HepG2 (cell line): ENCODE measurements around the gene PTH1R. TPM values are rescaled to one million over a fixed set of nuclear protein-coding genes. Genes with fewer than 3 reads are reported as not detected.
A peak's percentile ranks its signal among the peaks of the same experiment; 100 is the strongest.

Source experiments
- ATAD3A ChIP-seq: sonication (generic); formaldehyde crosslinking; IDR thresholded peaks from 2 replicates; pipeline ENCODE4 v1.4.0; 2020; ENCODE audit warnings: missing genetic modification reagents
- ESRRA ChIP-seq: sonication (generic); formaldehyde crosslinking; IDR thresholded peaks from 2 replicates; pipeline ENCODE4 v1.5.1; 2020; ENCODE audit warnings: mild to moderate bottlenecking, low read depth, missing genetic modification reagents
- ETV5 ChIP-seq: IDR thresholded peaks from 2 replicates; pipeline ENCODE4 v1.6.1; 2018; ENCODE audit warnings: missing biosample characterization, missing genetic modification reagents, inconsistent platforms, borderline replicate concordance
- FOXA1 ChIP-seq, 2 experiments: fragments of 450-650 bp in 1 of 2; sonication (generic) in 1 of 2; formaldehyde crosslinking in 1 of 2; IDR thresholded peaks; 2 replicates each; pipeline versions ENCODE4 v1.4.0 to v1.6.1; 2016 to 2020; ENCODE audit warnings: missing genetic modification reagents in 1 of 2
- HNRNPLL ChIP-seq: fragments of 200-400 bp; formaldehyde crosslinking; IDR thresholded peaks from 2 replicates; pipeline ENCODE4 v1.6.1; 2017; ENCODE audit warnings: mild to moderate bottlenecking, low read depth, low read length; ENCODE audit not compliant: poor library complexity, severe bottlenecking
- HOXA3 ChIP-seq: sonication (generic); formaldehyde crosslinking; IDR thresholded peaks from 2 replicates; pipeline ENCODE4 v1.5.0; 2020; ENCODE audit warnings: missing genetic modification reagents
- JUN ChIP-seq: sonication (generic); formaldehyde crosslinking; IDR thresholded peaks from 2 replicates; pipeline ENCODE4 v1.4.0; 2020; ENCODE audit warnings: mild to moderate bottlenecking, missing genetic modification reagents
- LBX2 ChIP-seq: sonication (generic); formaldehyde crosslinking; IDR thresholded peaks from 2 replicates; pipeline ENCODE4 v1.5.0; 2020; ENCODE audit warnings: missing genetic modification reagents, mild to moderate bottlenecking, borderline replicate concordance
- MLXIP ChIP-seq: sonication (generic); formaldehyde crosslinking; IDR thresholded peaks from 2 replicates; pipeline ENCODE4 v1.9.0; 2021; ENCODE audit warnings: missing genetic modification reagents, borderline replicate concordance
- SALL1 ChIP-seq: sonication (generic); formaldehyde crosslinking; IDR thresholded peaks from 2 replicates; pipeline ENCODE4 v1.8.0; 2022; ENCODE audit warnings: mild to moderate bottlenecking, missing genetic modification reagents
- TFAP4 ChIP-seq: sonication (generic); IDR thresholded peaks from 2 replicates; pipeline ENCODE4 v1.6.1; 2016; ENCODE audit warnings: low read depth, borderline replicate concordance
- ZFP1 ChIP-seq: IDR thresholded peaks from 2 replicates; pipeline ENCODE4 v1.6.1; 2016
- ZNF138 ChIP-seq: sonication (generic); formaldehyde crosslinking; IDR thresholded peaks from 2 replicates; pipeline ENCODE4 v1.5.0; 2020; ENCODE audit warnings: mild to moderate bottlenecking, low read depth, missing genetic modification reagents
- ZNF17 ChIP-seq: sonication (generic); formaldehyde crosslinking; IDR thresholded peaks from 2 replicates; pipeline ENCODE4 v1.5.0; 2020; ENCODE audit warnings: mild to moderate bottlenecking, missing genetic modification reagents
- ZNF382 ChIP-seq: sonication (generic); formaldehyde crosslinking; IDR thresholded peaks from 2 replicates; pipeline ENCODE4 v1.5.0; 2020; ENCODE audit warnings: missing genetic modification reagents, mild to moderate bottlenecking, borderline replicate concordance
- ZNF501 ChIP-seq: sonication (generic); formaldehyde crosslinking; IDR thresholded peaks from 2 replicates; pipeline ENCODE4 v1.5.1; 2020; ENCODE audit warnings: mild to moderate bottlenecking, moderate library complexity, missing genetic modification reagents
- ZNF549 ChIP-seq: sonication (generic); formaldehyde crosslinking; IDR thresholded peaks from 2 replicates; pipeline ENCODE4 v1.5.0; 2020; ENCODE audit warnings: missing genetic modification reagents
- ZNF782 ChIP-seq: sonication (generic); formaldehyde crosslinking; IDR thresholded peaks from 2 replicates; pipeline ENCODE4 v1.4.0; 2020; ENCODE audit warnings: missing genetic modification reagents, mild to moderate bottlenecking, borderline replicate concordance
- ZNF788 ChIP-seq: sonication (generic); formaldehyde crosslinking; IDR thresholded peaks from 2 replicates; pipeline ENCODE4 v1.5.0; 2020; ENCODE audit warnings: mild to moderate bottlenecking, missing genetic modification reagents, borderline replicate concordance
- ZSCAN25 ChIP-seq: sonication (generic); formaldehyde crosslinking; IDR thresholded peaks from 2 replicates; pipeline ENCODE4 v1.8.0; 2022; ENCODE audit warnings: mild to moderate bottlenecking, missing genetic modification reagents
- polyA plus RNA-seq, 8 experiments: library from polyadenylated mRNA; depleted of rRNA in 3 of 8; stranded (reverse) in 7 of 8; unstranded in 1 of 8; fragments of >200 nt; fragmentation: Illumina TruSeq in 4 of 8; extraction: Trizol in 4 of 8; gene quantifications; 2 replicates each; pipeline versions ENCODE4 v1.2.1 to v1.2.3, GENCODE V29; 2011 to 2016; ENCODE audit warnings: low read depth in 4 of 8, missing spikeins in 1 of 8, mixed read lengths in 1 of 8; ENCODE audit not compliant: insufficient read depth in 1 of 8
- total RNA-seq, 5 experiments: library from RNA; depleted of rRNA; stranded (reverse); fragments of >200 nt; fragmentation: Illumina TruSeq; extraction: Trizol; gene quantifications; 2 replicates each; pipeline ENCODE4 v1.2.3, GENCODE V29; 2016; ENCODE audit warnings: low read depth in 1 of 5
- TF ChIP-seq, protein P1 (sequence below): sonication (generic); formaldehyde crosslinking; IDR thresholded peaks from 2 replicates; pipeline ENCODE4 v1.5.0; 2020; ENCODE audit warnings: missing genetic modification reagents, mild to moderate bottlenecking, borderline replicate concordance
- TF ChIP-seq, protein P2 (sequence below): sonication (generic); formaldehyde crosslinking; IDR thresholded peaks from 2 replicates; pipeline ENCODE4 v1.4.0; 2020; ENCODE audit warnings: mild to moderate bottlenecking, missing genetic modification reagents

The PTH1R gene
- total and polyA plus RNA-seq, 2 of the 13 experiments (the other 11 are each of a cell fraction or from before 2014, with no cell fraction given) = not detected

DNA sequence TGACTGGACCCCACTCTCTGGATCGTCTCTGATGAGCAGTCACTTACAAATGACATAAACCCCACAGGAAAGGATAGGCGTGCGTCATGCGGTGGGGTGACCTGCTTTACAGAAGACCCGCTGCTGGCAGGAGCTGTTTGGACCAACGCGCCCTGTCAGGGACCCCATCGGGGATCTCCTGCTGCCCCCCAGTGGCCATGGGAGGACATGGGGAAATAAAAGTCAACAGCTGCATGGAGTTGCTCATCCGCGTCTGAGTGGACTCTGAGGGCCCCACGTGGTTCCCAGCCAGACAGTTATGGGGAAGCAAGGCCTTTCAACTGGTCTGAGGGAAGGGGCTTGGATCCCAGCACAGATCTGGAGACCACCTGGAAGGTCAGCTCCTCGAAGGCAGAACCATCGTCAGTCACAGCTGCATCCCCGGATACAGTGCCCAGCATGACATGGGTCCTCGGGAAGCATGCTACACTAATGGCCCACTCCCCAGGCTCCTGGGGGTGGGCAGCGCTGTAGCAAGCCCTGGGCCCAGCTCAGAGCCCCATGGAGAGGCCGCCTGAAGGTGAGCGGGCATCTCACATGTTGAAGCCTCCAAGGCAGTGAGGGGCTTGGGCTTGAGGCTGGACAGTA lies 32.1 kb downstream of the PTH1R start (continued):
- 0 out of 2 replicates have a peak, but pooled peaks have one; percentile 10 for TF ChIP-seq ZNF138 (CRISPR knock-in tag)
- TF ChIP-seq ZNF17 = no peak
- TF ChIP-seq ZNF382 (CRISPR knock-in tag) = no peak
- TF ChIP-seq LBX2 (CRISPR knock-in tag) = no peak
- peak; percentile 48; the same call in 1 of the 2 replicates for TF ChIP-seq SALL1 (CRISPR knock-in tag)
- peak; percentile 68; the same call in 1 of the 2 replicates for TF ChIP-seq ZNF788 (CRISPR knock-in tag)
- no peak for TF ChIP-seq HOXA3 (CRISPR knock-in tag)
- TF ChIP-seq TFAP4 = peak; percentile 49; the same call in 1 of the 2 replicates
- TF ChIP-seq ZNF782 (CRISPR knock-in tag) = no peak
- peak; percentile 59; the same call in 1 of the 2 replicates for TF ChIP-seq ZNF501 (CRISPR knock-in tag)
- TF ChIP-seq, protein P1, sequence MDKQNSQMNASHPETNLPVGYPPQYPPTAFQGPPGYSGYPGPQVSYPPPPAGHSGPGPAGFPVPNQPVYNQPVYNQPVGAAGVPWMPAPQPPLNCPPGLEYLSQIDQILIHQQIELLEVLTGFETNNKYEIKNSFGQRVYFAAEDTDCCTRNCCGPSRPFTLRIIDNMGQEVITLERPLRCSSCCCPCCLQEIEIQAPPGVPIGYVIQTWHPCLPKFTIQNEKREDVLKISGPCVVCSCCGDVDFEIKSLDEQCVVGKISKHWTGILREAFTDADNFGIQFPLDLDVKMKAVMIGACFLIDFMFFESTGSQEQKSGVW (CRISPR knock-in tag) = no peak
- no peak for TF ChIP-seq FOXA1 (IDR thresholded peaks at IDR 0.05)
- peak; percentile 86 for TF ChIP-seq FOXA1 (CRISPR knock-in tag; IDR thresholded peaks at IDR 0.05)
- TF ChIP-seq MLXIP (CRISPR knock-in tag) = no peak
- TF ChIP-seq ZFP1 (CRISPR knock-in tag) = no peak
- no peak for TF ChIP-seq JUN (CRISPR knock-in tag)
- TF ChIP-seq ESRRA (CRISPR knock-in tag) = no peak
- no peak for TF ChIP-seq ZNF549
- no peak for TF ChIP-seq ZSCAN25 (CRISPR knock-in tag)
- TF ChIP-seq, protein P2, sequence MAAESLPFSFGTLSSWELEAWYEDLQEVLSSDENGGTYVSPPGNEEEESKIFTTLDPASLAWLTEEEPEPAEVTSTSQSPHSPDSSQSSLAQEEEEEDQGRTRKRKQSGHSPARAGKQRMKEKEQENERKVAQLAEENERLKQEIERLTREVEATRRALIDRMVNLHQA (CRISPR knock-in tag) = no peak
- TF ChIP-seq HNRNPLL = no peak
- TF ChIP-seq ATAD3A = no peak
- no peak for TF ChIP-seq ETV5
